GM23248 (cell line): Measurements from ENCODE around the gene EIPR1. TPM values are rescaled to one million over a fixed set of nuclear protein-coding genes. Genes with fewer than 3 reads are reported as not detected.
"Not testable (repeated sequence)": the region's sequence is repeated elsewhere in the genome, so short reads cannot be mapped to it uniquely, and the experiment has no call there.

Experiments
- DNase-seq: peaks from one replicate; pipeline ENCODE4 v3.0.0-alpha.2; 2015
- H2AFZ ChIP-seq: fragments of 200-600 bp; sonication (generic); 2 replicates; pipeline ENCODE4 v1.6.1; 2016; ENCODE audit warnings: antibody characterized with exemption
- H3F3A ChIP-seq: fragments of 200-600 bp; sonication (generic); 2 replicates; pipeline ENCODE4 v1.6.1; 2016; ENCODE audit warnings: mild to moderate bottlenecking, antibody characterized with exemption, mixed run types; ENCODE audit not compliant: insufficient read depth
- H3K27ac ChIP-seq: fragments of 200-600 bp; sonication (generic); 2 replicates; pipeline ENCODE4 v1.5.1; 2016; ENCODE audit warnings: mild to moderate bottlenecking
- H3K27me3 ChIP-seq: fragments of 200-600 bp; sonication (generic); replicated peaks from 2 replicates; pipeline ENCODE4 v1.6.1; 2016; ENCODE audit warnings: mild to moderate bottlenecking; ENCODE audit not compliant: insufficient read depth
- H3K36me3 ChIP-seq: fragments of 200-600 bp; sonication (generic); 2 replicates; pipeline ENCODE4 v1.6.1; 2016; ENCODE audit warnings: low read depth, mild to moderate bottlenecking
- H3K4me1 ChIP-seq: fragments of 200-600 bp; sonication (generic); 2 replicates; pipeline ENCODE4 v1.6.1; 2016; ENCODE audit warnings: mild to moderate bottlenecking; ENCODE audit not compliant: insufficient read depth
- H3K4me2 ChIP-seq: fragments of 200-600 bp; sonication (generic); one replicate; pipeline ENCODE4 v1.6.1; 2016; ENCODE audit warnings: mild to moderate bottlenecking; ENCODE audit not compliant: unreplicated experiment
- H3K4me3 ChIP-seq: fragments of 200-600 bp; sonication (generic); 2 replicates; pipeline ENCODE4 v1.5.1; 2016; ENCODE audit warnings: mild to moderate bottlenecking
- H3K79me2 ChIP-seq: fragments of 200-600 bp; sonication (generic); 2 replicates; pipeline ENCODE4 v1.6.1; 2016; ENCODE audit warnings: mild to moderate bottlenecking; ENCODE audit not compliant: insufficient read depth
- H3K9ac ChIP-seq: fragments of 200-600 bp; sonication (generic); 2 replicates; pipeline ENCODE4 v1.6.1; 2016; ENCODE audit warnings: mild to moderate bottlenecking
- H3K9me2 ChIP-seq: fragments of 200-600 bp; sonication (generic); 2 replicates; pipeline ENCODE4 v1.6.1; 2016; ENCODE audit warnings: mixed run types, mild to moderate bottlenecking, moderate library complexity; ENCODE audit not compliant: insufficient read depth
- H3K9me3 ChIP-seq: fragments of 200-600 bp; sonication (generic); one replicate; pipeline ENCODE4 v1.6.1; 2017; ENCODE audit warnings: low read depth
- H4K20me1 ChIP-seq: fragments of 200-600 bp; sonication (generic); 2 replicates; pipeline ENCODE4 v1.6.0; 2016; ENCODE audit not compliant: insufficient read depth
- EZH2 ChIP-seq: fragments of 200-600 bp; sonication (generic); IDR thresholded peaks from 2 replicates; pipeline ENCODE4 v1.6.1; 2018; ENCODE audit warnings: antibody characterized with exemption, mild to moderate bottlenecking; ENCODE audit not compliant: insufficient read depth, poor library complexity, severe bottlenecking
- EZH2phosphoT487 ChIP-seq: fragments of 200-600 bp; sonication (generic); IDR thresholded peaks from 2 replicates; pipeline ENCODE4 v1.6.1; 2018; ENCODE audit warnings: antibody characterized with exemption, moderate library complexity, mild to moderate bottlenecking, low read depth; ENCODE audit not compliant: insufficient read depth
- whole genome bisulfite sequencing, 2 experiments: methylation state at CpG; one replicate each; pipeline ENCODE4 v1.1.6; 2015 to 2017; ENCODE audit warnings: low lambda C conversion rate in 2 of 2, low coverage in 1 of 2; ENCODE audit errors: missing lambda C conversion rate in 2 of 2; 5-methylcytosine and 5-hydroxymethylcytosine counted together
- in situ Hi-C: fragments of 300-500 bp; cut with MboI; formaldehyde crosslinking; loops from 2 replicates; pipeline ENCODE4 v1.15.0; 2020
- polyA plus RNA-seq: library from polyadenylated mRNA; unstranded; fragments of >200 nt; fragmentation: Nextera tagmentation; extraction: Ambion mirVana; gene quantifications from 2 replicates; pipeline ENCODE4 v1.2.1, GENCODE V29; 2016
- total RNA-seq: library from RNA; depleted of rRNA; stranded (reverse); fragments of >200 nt; shearing (Covaris generic); gene quantifications from 2 replicates; pipeline ENCODE4 v1.2.3, GENCODE V29; 2014

The EIPR1 gene
- total and polyA plus RNA-seq, 2 experiments from 2014 or later = 20.2 to 46.5 TPM

- Histone ChIP-seq H3K27me3 (no peaks in the 10 kb centered on the region), H2AFZ (no peak overlapping the region), H3F3A (no peaks in the 10 kb centered on the region), H4K20me1 (no peaks in the 10 kb centered on the region), H3K4me2 (no peak overlapping the region), H3K79me2 (no peaks in the 10 kb centered on the region), H3K4me1 (no peaks in the 10 kb centered on the region), H3K27ac (no peak overlapping the region), H3K9ac (no peak overlapping the region), H3K9me2 (no peaks in the 10 kb centered on the region), H3K36me3 (no peaks in the 10 kb centered on the region), H3K9me3 (no peaks in the 10 kb centered on the region), H3K4me3 (no peak overlapping the region)
- in situ Hi-C loops = no loop called here
- 91 to 99% methylated on average over 10 to 11 of the region's 13 CpGs for WGBS, 2 experiments
- DNase-seq = no peak
- TF ChIP-seq EZH2phosphoT487 (no peak), EZH2 (no peak)
Measured at GRCh38 chr2:3287896-3288295, 89.7 kb downstream of the EIPR1 start.

- H3K9me2 ChIP-seq, H3K4me1 ChIP-seq, DNase-seq, H3K4me3 ChIP-seq, H3F3A ChIP-seq, H3K27me3 ChIP-seq, H3K4me2 ChIP-seq, H3K79me2 ChIP-seq, H2AFZ ChIP-seq, H3K27ac ChIP-seq, H3K9me3 ChIP-seq, H4K20me1 ChIP-seq, H3K9ac ChIP-seq, in situ Hi-C loops, H3K36me3 ChIP-seq: not testable (repeated sequence)
- WGBS, 2 experiments = 80 to 88% methylated on average over 8 to 17 of the region's 17 CpGs
Measured at GRCh38 chr2:3286646-3287036, 91.0 kb downstream of the EIPR1 start.

GRCh38 chr2:3285901-3286645, 91.5 kb downstream of the EIPR1 start:
- no peak overlapping the region for H3K4me2 ChIP-seq
- 93 to 95% methylated on average over 20 to 21 of the region's 21 CpGs for WGBS, 2 experiments

GRCh38 chr2:3284657-3285630, 92.7 kb downstream of the EIPR1 start:
- Histone ChIP-seq H3K9ac (no peak overlapping the region), H3K79me2 (no peaks in the 10 kb centered on the region), H3K9me2 (no peaks in the 10 kb centered on the region), H3K27ac (no peak overlapping the region), H3K4me3 (no peak overlapping the region), H3K36me3 (no peaks in the 10 kb centered on the region), H2AFZ (no peak overlapping the region), H3K9me3 (no peaks in the 10 kb centered on the region), H3F3A (no peaks in the 10 kb centered on the region), H3K4me2 (no peak overlapping the region), H3K27me3 (no peaks in the 10 kb centered on the region), H3K4me1 (no peaks in the 10 kb centered on the region), H4K20me1 (no peaks in the 10 kb centered on the region)
- DNase-seq = no peak
- WGBS, 2 experiments = 75 to 81% methylated on average over 24 of the region's 24 CpGs
- in situ Hi-C loops = no loop called here
- no peak for TF ChIP-seq EZH2
- TF ChIP-seq EZH2phosphoT487 = no peak

More at GRCh38 chr2:3285901-3286645, 91.5 kb downstream of the EIPR1 start:
- Histone ChIP-seq H3K36me3 (no peaks in the 10 kb centered on the region), H3K9ac (no peak overlapping the region), H3K79me2 (no peaks in the 10 kb centered on the region), H4K20me1 (no peaks in the 10 kb centered on the region), H3K4me1 (no peaks in the 10 kb centered on the region), H3K27me3 (no peaks in the 10 kb centered on the region), H3F3A (no peaks in the 10 kb centered on the region), H3K9me3 (no peaks in the 10 kb centered on the region), H3K27ac (no peak overlapping the region), H3K9me2 (no peaks in the 10 kb centered on the region), H2AFZ (no peak overlapping the region), H3K4me3 (no peak overlapping the region)
- TF ChIP-seq EZH2phosphoT487 (no peak), EZH2 (no peak)
- in situ Hi-C loops = no loop called here
- no peak for DNase-seq

GRCh38 chr2:3283876-3284656, 93.6 kb downstream of the EIPR1 start:
- H3K9me3 ChIP-seq = not testable (repeated sequence)

More at GRCh38 chr2:3283876-3284656, 93.6 kb downstream of the EIPR1 start:
- H3K9me2 ChIP-seq, in situ Hi-C loops, DNase-seq, H3K27me3 ChIP-seq, H2AFZ ChIP-seq, H3K4me1 ChIP-seq, H3K27ac ChIP-seq, H4K20me1 ChIP-seq, H3F3A ChIP-seq, H3K36me3 ChIP-seq, H3K79me2 ChIP-seq, H3K4me2 ChIP-seq, H3K4me3 ChIP-seq, H3K9ac ChIP-seq: not testable (repeated sequence)
- WGBS, 2 experiments = 98% methylated on average over 11 to 31 of the region's 38 CpGs
